PC-3 (cell line): ENCODE results near the gene PGAP6.

Source experiments
- EZH2 ChIP-seq: fragments of 300-600 bp; sonication (generic); IDR thresholded peaks from one replicate; pipeline ENCODE4 v1.6.1; 2017; ENCODE audit warnings: antibody characterized with exemption, mild to moderate bottlenecking, low read length; ENCODE audit not compliant: unreplicated experiment
- EZH2phosphoT487 ChIP-seq: fragments of 300-600 bp; sonication (generic); IDR thresholded peaks from 2 replicates; pipeline ENCODE4 v1.6.1; 2018; ENCODE audit warnings: mild to moderate bottlenecking, antibody characterized with exemption, low read length, borderline replicate concordance
- TF ChIP-seq, protein P1 (sequence below): fragments of 300-600 bp; sonication (generic); conservative IDR thresholded peaks from 2 replicates; pipeline ENCODE4 v1.5.1; 2017; ENCODE audit warnings: antibody characterized with exemption, low read depth, mild to moderate bottlenecking, low read length

DNA sequence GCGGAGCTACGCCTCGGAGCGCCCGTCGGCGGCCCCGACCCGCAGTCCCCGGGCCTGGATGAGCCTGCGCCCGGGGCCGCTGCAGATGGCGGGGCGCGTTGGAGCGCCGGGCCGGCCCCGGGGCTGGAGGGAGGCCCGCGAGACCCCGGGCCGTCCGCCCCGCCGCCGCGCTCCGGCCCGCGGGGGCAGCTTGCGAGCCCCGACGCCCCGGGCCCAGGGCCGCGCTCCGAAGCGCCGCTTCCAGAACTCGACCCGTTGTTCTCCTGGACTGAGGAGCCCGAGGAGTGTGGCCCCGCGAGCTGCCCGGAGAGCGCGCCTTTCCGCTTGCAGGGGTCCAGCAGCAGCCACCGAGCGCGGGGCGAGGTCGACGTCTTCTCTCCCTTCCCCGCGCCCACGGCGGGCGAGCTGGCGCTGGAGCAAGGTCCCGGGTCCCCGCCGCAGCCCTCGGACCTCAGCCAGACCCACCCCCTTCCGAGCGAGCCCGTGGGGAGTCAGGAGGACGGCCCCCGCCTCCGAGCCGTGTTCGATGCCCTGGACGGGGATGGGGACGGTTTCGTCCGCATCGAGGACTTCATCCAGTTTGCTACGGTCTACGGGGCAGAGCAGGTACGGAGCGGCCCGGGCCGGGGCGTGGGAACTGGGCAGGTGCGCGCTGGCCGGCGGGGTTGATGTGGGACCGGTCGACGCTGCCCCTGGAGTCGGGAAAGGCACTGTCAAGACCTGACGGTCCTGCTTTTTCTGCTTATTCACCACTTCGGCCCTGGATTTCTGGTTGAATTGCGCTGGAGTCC is 44.5 kb upstream of the PGAP6 start:
- TF ChIP-seq EZH2 (no peak), EZH2phosphoT487 (no peak)
- TF ChIP-seq, protein P1, sequence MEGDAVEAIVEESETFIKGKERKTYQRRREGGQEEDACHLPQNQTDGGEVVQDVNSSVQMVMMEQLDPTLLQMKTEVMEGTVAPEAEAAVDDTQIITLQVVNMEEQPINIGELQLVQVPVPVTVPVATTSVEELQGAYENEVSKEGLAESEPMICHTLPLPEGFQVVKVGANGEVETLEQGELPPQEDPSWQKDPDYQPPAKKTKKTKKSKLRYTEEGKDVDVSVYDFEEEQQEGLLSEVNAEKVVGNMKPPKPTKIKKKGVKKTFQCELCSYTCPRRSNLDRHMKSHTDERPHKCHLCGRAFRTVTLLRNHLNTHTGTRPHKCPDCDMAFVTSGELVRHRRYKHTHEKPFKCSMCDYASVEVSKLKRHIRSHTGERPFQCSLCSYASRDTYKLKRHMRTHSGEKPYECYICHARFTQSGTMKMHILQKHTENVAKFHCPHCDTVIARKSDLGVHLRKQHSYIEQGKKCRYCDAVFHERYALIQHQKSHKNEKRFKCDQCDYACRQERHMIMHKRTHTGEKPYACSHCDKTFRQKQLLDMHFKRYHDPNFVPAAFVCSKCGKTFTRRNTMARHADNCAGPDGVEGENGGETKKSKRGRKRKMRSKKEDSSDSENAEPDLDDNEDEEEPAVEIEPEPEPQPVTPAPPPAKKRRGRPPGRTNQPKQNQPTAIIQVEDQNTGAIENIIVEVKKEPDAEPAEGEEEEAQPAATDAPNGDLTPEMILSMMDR = no peak
